ENCODE data around the gene STRA6. TPM values are rescaled to one million over a fixed set of nuclear protein-coding genes. Genes with fewer than 3 reads are reported as not detected.
"Not testable (repeated sequence)": the region's sequence is repeated elsewhere in the genome, so short reads cannot be mapped to it uniquely, and the experiment has no call there.

STRA6 gene
- total and polyA plus RNA-seq, 2 donors (not counting 1 experiment from before 2014, with no cell fraction given) = not detected

GRCh38 chr15:74165461-74165860, 37.1 kb downstream of the STRA6 start:
- no peak overlapping the region for H2AFZ ChIP-seq (ENCODE audit: insufficient read depth, low read depth, low read length, poor library complexity, severe bottlenecking)
- H3K4me1 ChIP-seq (ENCODE audit: control insufficient read depth in 2 of 2, insufficient read depth in 2 of 2, low read length in 2 of 2) = no peaks in the 10 kb centered on the region
- no peaks in the 10 kb centered on the region for H3K4me1 Mint-ChIP-seq
- no peak overlapping the region for H3K27ac Mint-ChIP-seq
- ChIA-PET POLR2A (no interaction called here), CTCF (interaction anchor here (1.1 kb wide), 1 partner anchor 157 kb away, joined by 4 read pairs; no protein-coding TSS in a partner anchor)
- DNase-seq (no peak), ATAC-seq (ENCODE audit: low read depth) (no peak)
- no peak overlapping the region for H3K9ac ChIP-seq (ENCODE audit: low read length)
- no peak overlapping the region for H3K4me3 Mint-ChIP-seq
- H3K4me3 ChIP-seq (ENCODE audit: control extremely low read depth in 1 of 5, extremely low read depth in 1 of 5, insufficient read depth in 1 of 5, low read depth in 2 of 5, low read length in 4 of 5) = no peak overlapping the region
- H3K9me3 Mint-ChIP-seq (ENCODE audit: insufficient read depth) = peaks cover 2% of the 10 kb centered on the region
- intact Hi-C loops (cut with micrococcal nuclease) = no loop called here
- H3K27ac ChIP-seq (ENCODE audit: low read length in 2 of 2) = no peak overlapping the region
- H3K27me3 ChIP-seq (replicated peaks in 1 of 4; ENCODE audit: control extremely low read depth in 1 of 4, control insufficient read depth in 3 of 4, insufficient read depth in 4 of 4, low read length in 3 of 4) = peaks cover 0 to 15% (median 4%) of the 10 kb centered on the region in 4 experiments
- no peaks in the 10 kb centered on the region for H3K36me3 ChIP-seq (replicated peaks in 1 of 2; ENCODE audit: control extremely low read depth in 1 of 2, control insufficient read depth in 1 of 2, extremely low read depth in 1 of 2, insufficient read depth in 2 of 2, low read length in 1 of 2)
- H3K27me3 Mint-ChIP-seq = peaks cover 30% of the 10 kb centered on the region
- no peak for TF ChIP-seq CTCF (IDR thresholded peaks at IDR 0.05)
- no peak for TF ChIP-seq EZH2 (IDR thresholded peaks at IDR 0.05; ENCODE audit: borderline replicate concordance, insufficient read depth, low read depth, low read length, poor library complexity, severe bottlenecking)
- H3K79me2 ChIP-seq (ENCODE audit: control insufficient read depth, insufficient read depth, low read length) = no peaks in the 10 kb centered on the region
- no peak overlapping the region for H3K4me2 ChIP-seq (replicated peaks; ENCODE audit: low read depth, low read length, poor library complexity, severe bottlenecking)
- WGBS (ENCODE audit: insufficient coverage) = no CpG with 5 or more reads among the region's 1 CpG
- no peaks in the 10 kb centered on the region for H4K20me1 ChIP-seq (ENCODE audit: control insufficient read depth, insufficient read depth, low read length, poor library complexity, severe bottlenecking)
- peaks cover 0 to 6% (median 0%) of the 10 kb centered on the region in 3 donors for H3K9me3 ChIP-seq (ENCODE audit: control extremely low read depth in 1 of 3, control insufficient read depth in 2 of 3, insufficient read depth in 1 of 3, low read length in 2 of 3)

GRCh38 chr15:74162195-74162536, 40.4 kb downstream of the STRA6 start:
- H3K9me3 ChIP-seq (ENCODE audit: control extremely low read depth in 1 of 3, control insufficient read depth in 2 of 3, insufficient read depth in 1 of 3, low read length in 2 of 3); H3K9ac ChIP-seq (ENCODE audit: low read length); intact Hi-C loops (cut with micrococcal nuclease); H3K4me1 ChIP-seq (ENCODE audit: control insufficient read depth in 2 of 2, insufficient read depth in 2 of 2, low read length in 2 of 2); CTCF ChIA-PET; DNase-seq; H3K79me2 ChIP-seq (ENCODE audit: control insufficient read depth, insufficient read depth, low read length); H3K9me3 Mint-ChIP-seq (ENCODE audit: insufficient read depth); H3K4me3 Mint-ChIP-seq; H2AFZ ChIP-seq (ENCODE audit: insufficient read depth, low read depth, low read length, poor library complexity, severe bottlenecking); H3K4me2 ChIP-seq (replicated peaks; ENCODE audit: low read depth, low read length, poor library complexity, severe bottlenecking); ATAC-seq (ENCODE audit: low read depth); H4K20me1 ChIP-seq (ENCODE audit: control insufficient read depth, insufficient read depth, low read length, poor library complexity, severe bottlenecking); H3K36me3 ChIP-seq (replicated peaks in 1 of 2; ENCODE audit: control extremely low read depth in 1 of 2, control insufficient read depth in 1 of 2, extremely low read depth in 1 of 2, insufficient read depth in 2 of 2, low read length in 1 of 2); H3K27ac ChIP-seq (ENCODE audit: low read length in 2 of 2); H3K4me1 Mint-ChIP-seq; H3K27ac Mint-ChIP-seq; POLR2A ChIA-PET; H3K4me3 ChIP-seq (ENCODE audit: control extremely low read depth in 1 of 5, extremely low read depth in 1 of 5, insufficient read depth in 1 of 5, low read depth in 2 of 5, low read length in 4 of 5): not testable (repeated sequence)
- WGBS (ENCODE audit: insufficient coverage) = 100% methylated on average over 1 of the region's 3 CpGs
- peaks cover 0 to 18% (median 4%) of the 10 kb centered on the region in 4 experiments for H3K27me3 ChIP-seq (replicated peaks in 1 of 4; ENCODE audit: control extremely low read depth in 1 of 4, control insufficient read depth in 3 of 4, insufficient read depth in 4 of 4, low read length in 3 of 4)
- peaks cover 33% of the 10 kb centered on the region for H3K27me3 Mint-ChIP-seq

- H3K79me2 ChIP-seq (ENCODE audit: control insufficient read depth, insufficient read depth, low read length); ATAC-seq (ENCODE audit: low read depth); H4K20me1 ChIP-seq (ENCODE audit: control insufficient read depth, insufficient read depth, low read length, poor library complexity, severe bottlenecking); H3K4me3 Mint-ChIP-seq; H3K4me3 ChIP-seq (ENCODE audit: control extremely low read depth in 1 of 5, extremely low read depth in 1 of 5, insufficient read depth in 1 of 5, low read depth in 2 of 5, low read length in 4 of 5); DNase-seq; H3K9me3 ChIP-seq (ENCODE audit: control extremely low read depth in 1 of 3, control insufficient read depth in 2 of 3, insufficient read depth in 1 of 3, low read length in 2 of 3); H3K36me3 ChIP-seq (replicated peaks in 1 of 2; ENCODE audit: control extremely low read depth in 1 of 2, control insufficient read depth in 1 of 2, extremely low read depth in 1 of 2, insufficient read depth in 2 of 2, low read length in 1 of 2); H3K9ac ChIP-seq (ENCODE audit: low read length); H2AFZ ChIP-seq (ENCODE audit: insufficient read depth, low read depth, low read length, poor library complexity, severe bottlenecking); H3K4me1 Mint-ChIP-seq; H3K4me2 ChIP-seq (replicated peaks; ENCODE audit: low read depth, low read length, poor library complexity, severe bottlenecking); H3K4me1 ChIP-seq (ENCODE audit: control insufficient read depth in 2 of 2, insufficient read depth in 2 of 2, low read length in 2 of 2); CTCF ChIA-PET; intact Hi-C loops (cut with micrococcal nuclease); H3K27ac Mint-ChIP-seq; POLR2A ChIA-PET; H3K27ac ChIP-seq (ENCODE audit: low read length in 2 of 2); H3K9me3 Mint-ChIP-seq (ENCODE audit: insufficient read depth): not testable (repeated sequence)
- peaks cover 0 to 18% (median 4%) of the 10 kb centered on the region in 4 experiments for H3K27me3 ChIP-seq (replicated peaks in 1 of 4; ENCODE audit: control extremely low read depth in 1 of 4, control insufficient read depth in 3 of 4, insufficient read depth in 4 of 4, low read length in 3 of 4)
- WGBS (ENCODE audit: insufficient coverage) = no CpG with 5 or more reads among the region's 3 CpGs
- peaks cover 33% of the 10 kb centered on the region for H3K27me3 Mint-ChIP-seq
These were observed 42.2 kb downstream of the STRA6 start for GRCh38 chr15:74160390-74160789.
